Kidney (tissue), 22 donors: ENCODE data around the gene B3GNT7. TPM values are rescaled to one million over a fixed set of nuclear protein-coding genes. Genes with fewer than 3 reads are reported as not detected.

Experiments used
- DNase-seq, 5 donors: peaks; one replicate each; pipeline ENCODE4 v3.0.0-alpha.2; 2013 to 2020
- FAIRE-seq: peaks from 2 replicates; lab custom pipeline; 2012; peaks lifted over from hg19 to GRCh38; lab: Jason Lieb, UNC
- H3K27ac ChIP-seq, 2 donors: one replicate each; pipeline ENCODE4 v1.7.0; 2013; ENCODE audit warnings: low read depth in 2 of 2, low read length in 2 of 2, inconsistent platforms in 1 of 2
- H3K27me3 ChIP-seq: one replicate; pipeline ENCODE4 v1.7.1; 2013; ENCODE audit warnings: low read length, inconsistent platforms; ENCODE audit not compliant: control insufficient read depth, insufficient read depth
- H3K36me3 ChIP-seq, 3 donors: one replicate each; pipeline versions ENCODE4 v1.7.0 to v1.7.1; 2013; ENCODE audit warnings: low read length in 3 of 3, control low read depth in 1 of 3, inconsistent platforms in 1 of 3; ENCODE audit not compliant: insufficient read depth in 3 of 3, control insufficient read depth in 2 of 3
- H3K4me1 ChIP-seq, 3 donors: one replicate each; pipeline versions ENCODE4 v1.7.0 to v1.7.1; 2013; ENCODE audit warnings: low read length in 3 of 3, inconsistent platforms in 1 of 3, low read depth in 1 of 3; ENCODE audit not compliant: control insufficient read depth in 2 of 3, insufficient read depth in 2 of 3
- H3K4me3 ChIP-seq, 3 donors: one replicate each; pipeline versions ENCODE4 v1.7.0 to v1.8.1; 2013; ENCODE audit warnings: low read length in 3 of 3, control low read depth in 1 of 3, inconsistent platforms in 1 of 3
- H3K9ac ChIP-seq, 3 donors: one replicate each; pipeline versions ENCODE4 v1.7.0 to v1.7.1; 2013; ENCODE audit warnings: low read length in 3 of 3, control low read depth in 1 of 3, inconsistent platforms in 1 of 3
- H3K9me3 ChIP-seq, 3 donors: one replicate each; pipeline versions ENCODE4 v1.7.0 to v1.7.1; 2013; ENCODE audit warnings: low read length in 3 of 3, control low read depth in 1 of 3, inconsistent platforms in 1 of 3; ENCODE audit not compliant: control insufficient read depth in 2 of 3, insufficient read depth in 1 of 3
- intact Hi-C: fragments of 100-400 bp; cut with DNase I; formaldehyde crosslinking; loops from one replicate; pipeline ENCODE4 v1.11.1; 2022
- long read RNA-seq, 10 donors: library from polyadenylated mRNA in 1 of 10; unstranded in 1 of 10; transcript quantifications; one replicate each; pipeline ENCODE4 v2.0.0 and lab custom pipeline, GENCODE V29; 2021 to 2026
- polyA plus RNA-seq: library from polyadenylated mRNA; stranded (reverse); fragments of 350-450 nt; fragmentation: Illumina TruSeq; extraction: RNeasy Lipid Tissue Mini Kit (QIAGEN cat#74804); gene quantifications from one replicate; pipeline ENCODE4 v1.2.3, GENCODE V29; 2014; ENCODE audit warnings: low read depth, low replicate concordance; ENCODE audit not compliant: insufficient read depth
- total RNA-seq: library from RNA; stranded (reverse); fragmentation: NEBNext Ultra II Directional; extraction: Animal tissue kit (Norgen Biotek cat#: 25700); gene quantifications from one replicate; pipeline ENCODE4 v1.2.1, GENCODE V29; 2021
- TF ChIP-seq, protein P1 (sequence below): IDR thresholded peaks from 3 replicates; pipeline ENCODE4 v1.5.1; 2012; ENCODE audit warnings: mild to moderate bottlenecking, moderate library complexity, borderline replicate concordance; ENCODE audit not compliant: insufficient read depth; ENCODE audit errors: extremely low read depth
- donor health status: control.
- donor health status: control.
- donor health status: control.
- donor health status: control.
- donor health status: control.
- donor health status: DM: yes; HTN: yes; CAD: no.
- donor health status: Normal renal cell carcinoma (clear cell type).

Gene B3GNT7, protein sequence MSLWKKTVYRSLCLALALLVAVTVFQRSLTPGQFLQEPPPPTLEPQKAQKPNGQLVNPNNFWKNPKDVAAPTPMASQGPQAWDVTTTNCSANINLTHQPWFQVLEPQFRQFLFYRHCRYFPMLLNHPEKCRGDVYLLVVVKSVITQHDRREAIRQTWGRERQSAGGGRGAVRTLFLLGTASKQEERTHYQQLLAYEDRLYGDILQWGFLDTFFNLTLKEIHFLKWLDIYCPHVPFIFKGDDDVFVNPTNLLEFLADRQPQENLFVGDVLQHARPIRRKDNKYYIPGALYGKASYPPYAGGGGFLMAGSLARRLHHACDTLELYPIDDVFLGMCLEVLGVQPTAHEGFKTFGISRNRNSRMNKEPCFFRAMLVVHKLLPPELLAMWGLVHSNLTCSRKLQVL
- total RNA-seq (9.3 TPM), polyA plus RNA-seq (2.4 TPM)
- long read RNA-seq, donor 1, partial matches to known transcripts: 0 of 2 reads
- long read RNA-seq, donor 1, other reads (novel, unspliced or antisense): 0 of 2 reads
- long read RNA-seq, donor 2, partial matches to known transcripts: 0 of 2 reads
- long read RNA-seq, donor 2, other reads (novel, unspliced or antisense): 0 of 2 reads
- long read RNA-seq, donor 3, partial matches to known transcripts: 0 of 2 reads
- long read RNA-seq, donor 3, other reads (novel, unspliced or antisense): 0 of 2 reads
- long read RNA-seq, donor 4, partial matches to known transcripts: 0 of 1 reads
- long read RNA-seq, donor 4, other reads (novel, unspliced or antisense): 0 of 1 reads
- long read RNA-seq, donor 5: 0 reads
- long read RNA-seq, donor 6, partial matches to known transcripts: 0 of 1 reads
- long read RNA-seq, donor 6, other reads (novel, unspliced or antisense): 0 of 1 reads
- long read RNA-seq, donor 7, partial matches to known transcripts: 0 of 5 reads
- long read RNA-seq, donor 7, other reads (novel, unspliced or antisense): 4 of 5 reads
- long read RNA-seq, donor 8, partial matches to known transcripts: 0 of 1 reads
- long read RNA-seq, donor 8, other reads (novel, unspliced or antisense): 0 of 1 reads
- long read RNA-seq, donor 9: 0 reads
- long read RNA-seq, donor 10: 0 reads

DNA sequence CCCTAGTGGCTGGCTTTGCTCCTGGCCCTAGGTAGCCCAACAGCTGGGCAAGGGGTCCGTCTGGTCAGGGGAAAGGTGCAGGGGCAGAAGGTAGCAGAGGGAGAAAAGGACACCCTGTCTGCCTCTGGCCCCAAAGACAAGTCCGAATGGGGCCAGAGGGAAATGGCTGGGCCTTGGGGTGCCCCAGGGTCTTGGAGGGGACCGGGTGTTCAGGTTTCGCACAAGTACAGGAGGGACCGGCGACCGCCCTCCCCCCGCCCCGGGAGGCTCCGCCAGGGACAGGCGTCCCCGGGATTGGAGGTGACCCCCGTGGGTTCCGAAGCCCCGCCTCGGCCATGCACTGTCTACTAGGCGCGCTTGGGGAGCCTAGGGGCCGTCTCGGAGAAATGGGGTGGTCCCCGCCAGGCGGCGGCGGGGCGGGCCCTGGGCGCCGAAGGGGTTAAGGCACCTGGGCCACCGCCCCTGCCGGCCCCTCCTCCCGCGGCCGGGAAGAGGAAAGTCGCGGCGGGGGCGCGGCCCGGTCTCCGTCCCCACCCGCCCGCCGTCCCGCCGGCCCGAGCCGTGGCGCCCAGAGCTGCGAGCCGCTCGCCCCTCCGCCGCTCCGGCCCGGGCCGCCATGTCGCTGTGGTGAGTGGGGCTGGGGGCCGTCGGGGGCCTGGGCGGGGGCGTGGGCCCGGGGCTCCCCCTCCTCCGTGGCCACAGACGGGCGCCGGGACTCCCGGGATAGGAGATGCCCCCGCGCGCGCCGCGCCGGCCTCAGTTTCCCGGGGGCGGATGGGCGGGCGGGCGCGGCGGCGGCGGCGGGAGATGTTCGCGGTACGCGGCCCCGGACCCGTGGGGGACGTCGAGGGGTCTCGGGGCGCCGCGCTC lies at the start of gene B3GNT7:
Gene B3GNT7 (plus strand): TSS at position 523 of the 870 bp plus-strand sequence. CDS start 94 bp downstream, at position 617.
- intact Hi-C loops: no loop called here
- TF ChIP-seq, protein P1, sequence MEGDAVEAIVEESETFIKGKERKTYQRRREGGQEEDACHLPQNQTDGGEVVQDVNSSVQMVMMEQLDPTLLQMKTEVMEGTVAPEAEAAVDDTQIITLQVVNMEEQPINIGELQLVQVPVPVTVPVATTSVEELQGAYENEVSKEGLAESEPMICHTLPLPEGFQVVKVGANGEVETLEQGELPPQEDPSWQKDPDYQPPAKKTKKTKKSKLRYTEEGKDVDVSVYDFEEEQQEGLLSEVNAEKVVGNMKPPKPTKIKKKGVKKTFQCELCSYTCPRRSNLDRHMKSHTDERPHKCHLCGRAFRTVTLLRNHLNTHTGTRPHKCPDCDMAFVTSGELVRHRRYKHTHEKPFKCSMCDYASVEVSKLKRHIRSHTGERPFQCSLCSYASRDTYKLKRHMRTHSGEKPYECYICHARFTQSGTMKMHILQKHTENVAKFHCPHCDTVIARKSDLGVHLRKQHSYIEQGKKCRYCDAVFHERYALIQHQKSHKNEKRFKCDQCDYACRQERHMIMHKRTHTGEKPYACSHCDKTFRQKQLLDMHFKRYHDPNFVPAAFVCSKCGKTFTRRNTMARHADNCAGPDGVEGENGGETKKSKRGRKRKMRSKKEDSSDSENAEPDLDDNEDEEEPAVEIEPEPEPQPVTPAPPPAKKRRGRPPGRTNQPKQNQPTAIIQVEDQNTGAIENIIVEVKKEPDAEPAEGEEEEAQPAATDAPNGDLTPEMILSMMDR: no peak
- Histone ChIP-seq H3K27ac (no peak within 1 kb of the TSS), H3K9ac (no peak within 1 kb of the TSS), H3K4me1 (peaks cover 0 to 7% (median 0%) of the 10 kb centered on the region in 3 donors), H3K27me3 (no peaks in the 10 kb centered on the region), H3K9me3 (no peaks in the 10 kb centered on the region), H3K4me3 (no peak within 1 kb of the TSS), H3K36me3 (no peaks in the 10 kb centered on the region)
- DNase-seq: peak in 2 of 5 donors; percentile 71 to 78
- FAIRE-seq: no peak

DNA sequence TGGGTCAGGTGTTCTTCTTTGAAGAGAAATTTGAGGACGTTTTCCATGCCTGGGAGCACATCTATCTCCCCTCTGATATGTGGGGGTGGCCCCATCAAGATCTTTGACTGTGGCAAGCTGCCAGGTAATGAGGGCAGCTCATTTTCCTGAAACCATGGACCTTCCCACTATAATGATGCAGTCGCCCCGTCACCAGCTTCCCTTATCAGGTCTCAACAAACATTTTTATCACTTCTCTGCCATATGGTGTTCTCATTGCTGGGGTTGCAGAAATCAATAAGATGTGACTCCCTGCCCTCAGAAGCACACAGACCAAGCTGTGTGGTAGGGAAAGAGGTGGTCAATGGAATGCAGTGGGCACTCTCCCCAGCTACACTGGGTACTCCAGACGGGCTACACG lies 48.4 kb upstream of the B3GNT7 start:
- H3K9me3 ChIP-seq: no peaks in the 10 kb centered on the region
- H3K4me1 ChIP-seq: no peaks in the 10 kb centered on the region
- no peaks in the 10 kb centered on the region for H3K27me3 ChIP-seq
- H3K36me3 ChIP-seq: no peaks in the 10 kb centered on the region
- no peak overlapping the region for H3K4me3 ChIP-seq
- TF ChIP-seq, protein P1: no peak
- H3K9ac ChIP-seq: no peak overlapping the region
- FAIRE-seq (no peak), DNase-seq (peak in 2 of 5 donors; percentile 2 to 24)
- H3K27ac ChIP-seq: no peak overlapping the region
- intact Hi-C loops: no loop called here

DNA sequence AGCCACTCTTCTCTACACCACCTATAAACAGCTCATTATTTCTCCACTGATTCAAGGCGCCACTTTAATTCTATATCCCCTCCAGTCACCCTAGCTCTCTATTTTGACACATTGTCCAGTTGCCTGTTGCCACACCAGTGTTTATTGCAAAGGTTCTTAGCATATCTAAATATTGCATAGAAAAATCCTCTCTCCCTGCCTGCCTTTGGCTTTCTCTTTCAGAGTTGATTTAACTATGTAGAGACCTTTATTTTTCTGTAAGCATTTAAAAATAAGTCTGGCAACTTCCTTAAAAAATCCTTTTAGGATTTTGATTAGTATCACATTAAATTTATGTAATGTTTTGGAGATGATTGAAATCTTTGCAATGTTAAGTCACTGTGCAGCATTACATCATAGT lies 47.9 kb upstream of the B3GNT7 start:
- Histone ChIP-seq H3K9me3 (no peaks in the 10 kb centered on the region), H3K4me1 (no peaks in the 10 kb centered on the region), H3K27me3 (no peaks in the 10 kb centered on the region), H3K27ac (no peak overlapping the region), H3K36me3 (no peaks in the 10 kb centered on the region), H3K4me3 (no peak overlapping the region), H3K9ac (no peak overlapping the region)
- TF ChIP-seq, protein P1: no peak
- DNase-seq (no peak), FAIRE-seq (no peak)
- intact Hi-C loops: no loop called here
